CD4-positive, alpha-beta T cell (primary cell): ENCODE results near the gene NDUFB1. TPM values are rescaled to one million over a fixed set of nuclear protein-coding genes. Genes with fewer than 3 reads are reported as not detected.

Experiments
- ATAC-seq: fragments of 200-7000 bp; cut with Tn5 transposase; one replicate; pipeline ENCODE4 v1.10.0; 2022; ENCODE audit warnings: mild to moderate bottlenecking; ENCODE audit not compliant: poor library complexity
- CTCF ChIA-PET: fragments of 350-600 bp; sonication (Branson Sonifier 250); formaldehyde crosslinking; loops from one replicate; lab custom pipeline; 2021; ENCODE audit warnings: antibody characterized with exemption, inconsistent platforms; lab: Charles Lee
- POLR2A ChIA-PET: fragments of 350-600 bp; sonication (Branson Sonifier 250); formaldehyde crosslinking; loops from one replicate; lab custom pipeline; 2021; ENCODE audit warnings: antibody characterized with exemption, inconsistent platforms; lab: Charles Lee
- DNase-seq, 14 experiments: peaks; one replicate each; pipeline ENCODE4 v3.0.0-alpha.2; 2013 to 2020; ENCODE audit warnings: mixed read lengths in 2 of 14
- H3K27ac ChIP-seq, 2 donors: one replicate each; pipeline versions ENCODE4 v1.5.1 to v1.7.0; 2013; ENCODE audit warnings: low read length in 2 of 2, low read depth in 1 of 2, mild to moderate bottlenecking in 1 of 2
- H3K27me3 ChIP-seq, 2 experiments: 1 replicate in 1 of 2; 2 replicates in 1 of 2; pipeline versions ENCODE4 v1.6.1 to v1.7.0; 2013; ENCODE audit warnings: low read length in 2 of 2, control low read depth in 1 of 2, mild to moderate bottlenecking in 1 of 2, moderate library complexity in 1 of 2; ENCODE audit not compliant: insufficient read depth in 2 of 2, control insufficient read depth in 1 of 2
- H3K36me3 ChIP-seq: one replicate; pipeline ENCODE4 v1.6.1; 2013; ENCODE audit warnings: low read length, control low read depth; ENCODE audit not compliant: insufficient read depth
- H3K4me1 ChIP-seq: one replicate; pipeline ENCODE4 v1.6.1; 2013; ENCODE audit warnings: low read length, control low read depth; ENCODE audit not compliant: insufficient read depth
- H3K4me3 ChIP-seq: one replicate; pipeline ENCODE4 v1.5.1; 2013; ENCODE audit warnings: mild to moderate bottlenecking, low read length, moderate library complexity
- H3K9me3 ChIP-seq, 2 experiments: 1 replicate in 1 of 2; 2 replicates in 1 of 2; pipeline versions ENCODE4 v1.6.1 to v1.7.0; 2013; ENCODE audit warnings: low read length in 2 of 2, mild to moderate bottlenecking in 2 of 2, control low read depth in 1 of 2, moderate library complexity in 1 of 2; ENCODE audit not compliant: control insufficient read depth in 1 of 2, insufficient read depth in 1 of 2
- H3K27ac Mint-ChIP-seq: one replicate; pipeline ENCODE4 v1.8.0; 2020; ENCODE audit warnings: mixed read lengths
- H3K27me3 Mint-ChIP-seq: one replicate; pipeline ENCODE4 v1.8.0; 2021; ENCODE audit warnings: mixed read lengths
- H3K36me3 Mint-ChIP-seq: one replicate; pipeline ENCODE4 v1.8.0; 2021; ENCODE audit warnings: low read depth, mixed read lengths
- H3K4me1 Mint-ChIP-seq: one replicate; pipeline ENCODE4 v1.8.0; 2021; ENCODE audit warnings: low read depth, mixed read lengths
- H3K4me3 Mint-ChIP-seq: one replicate; pipeline ENCODE4 v1.8.0; 2020; ENCODE audit warnings: mild to moderate bottlenecking, mixed read lengths
- H3K9me3 Mint-ChIP-seq: one replicate; pipeline ENCODE4 v1.8.0; 2020; ENCODE audit warnings: mixed read lengths
- intact Hi-C, 2 experiments: fragments of 100-400 bp; cut with DNase I in 1 of 2; cut with micrococcal nuclease in 1 of 2; formaldehyde crosslinking; loops; one replicate each; pipeline versions ENCODE4 v1.15.1 to v1.9.0; 2023 to 2025; cut with DNase I, micrococcal nuclease
- total RNA-seq, 174 experiments: library from RNA in 2 of 174; stranded (reverse) in 2 of 174; gene quantifications; one replicate each; pipeline ENCODE4 v1.2.3 and lab custom pipeline; 2021 to 2026
- TF ChIP-seq, protein P1 (sequence below): fragments of 200-600 bp; IDR thresholded peaks from one replicate; pipeline ENCODE4 v1.8.0; 2022; ENCODE audit warnings: antibody characterized with exemption, mild to moderate bottlenecking

Gene NDUFB1
- total RNA-seq, 2 experiments from 2014 or later = 45.3 to 48.1 TPM

DNA sequence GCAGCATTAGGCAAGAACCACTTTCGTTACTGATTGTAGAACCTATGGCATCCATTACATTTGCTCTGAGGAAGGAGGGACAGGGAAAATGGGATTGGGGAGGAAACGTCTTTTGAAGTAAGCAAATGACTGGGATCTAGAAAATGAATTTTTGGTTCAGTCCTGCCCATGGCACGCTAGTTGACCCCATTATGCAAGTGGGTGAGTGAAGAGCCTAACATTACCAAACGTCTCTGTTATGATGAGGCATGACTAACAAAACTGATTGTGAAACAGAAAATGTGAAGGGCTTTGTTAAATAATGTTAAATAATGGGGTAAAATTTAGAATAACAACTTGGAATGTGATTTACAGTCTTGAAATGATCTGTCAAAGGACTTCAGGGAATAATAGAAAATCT lies 39.1 kb upstream of the NDUFB1 start:
- no peak for ATAC-seq
- POLR2A ChIA-PET = no interaction called here
- H3K4me1 Mint-ChIP-seq = no peaks in the 10 kb centered on the region

DNA sequence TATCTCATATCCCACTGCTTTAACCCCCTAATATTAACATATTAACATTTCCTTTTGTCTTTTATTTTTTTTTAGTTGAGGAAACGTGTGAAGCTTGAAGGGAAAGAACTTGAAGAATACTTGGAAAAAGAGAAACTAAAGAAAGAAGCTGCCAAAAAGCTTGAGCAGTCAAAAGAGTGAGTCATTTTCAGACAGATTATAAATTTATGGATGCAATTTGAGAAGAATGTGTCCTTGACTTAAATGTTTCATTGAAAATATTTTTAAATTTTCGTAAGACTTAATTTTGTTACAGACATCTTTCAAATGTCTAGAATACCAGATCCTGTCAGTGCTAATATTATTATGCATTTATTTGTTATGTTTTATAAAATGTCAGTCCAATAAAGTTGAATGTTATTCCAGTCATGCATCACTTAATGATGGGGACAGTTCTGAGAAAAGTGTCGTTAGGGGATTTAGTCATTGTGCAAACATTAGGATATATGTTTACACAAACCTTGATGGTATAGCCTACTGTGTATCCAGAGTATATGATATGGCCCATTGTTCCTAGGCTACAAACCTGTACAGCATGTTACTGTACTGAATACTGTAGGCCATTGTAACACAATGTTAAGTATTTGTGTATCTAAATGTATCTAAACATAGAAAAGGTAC lies 32.9 kb upstream of the NDUFB1 start:
- peaks cover 83% of the 10 kb centered on the region for H3K36me3 Mint-ChIP-seq
- intact Hi-C loops = no loop called here

More for the DNA sequence above, 39.1 kb upstream of the NDUFB1 start:
- Mint-ChIP-seq H3K9me3 (peaks cover 7% of the 10 kb centered on the region), H3K36me3 (peaks cover 95% of the 10 kb centered on the region), H3K27ac (peak overlapping the region; percentile 13), H3K4me3 (no peak overlapping the region), H3K27me3 (no peaks in the 10 kb centered on the region)
- TF ChIP-seq, protein P1, sequence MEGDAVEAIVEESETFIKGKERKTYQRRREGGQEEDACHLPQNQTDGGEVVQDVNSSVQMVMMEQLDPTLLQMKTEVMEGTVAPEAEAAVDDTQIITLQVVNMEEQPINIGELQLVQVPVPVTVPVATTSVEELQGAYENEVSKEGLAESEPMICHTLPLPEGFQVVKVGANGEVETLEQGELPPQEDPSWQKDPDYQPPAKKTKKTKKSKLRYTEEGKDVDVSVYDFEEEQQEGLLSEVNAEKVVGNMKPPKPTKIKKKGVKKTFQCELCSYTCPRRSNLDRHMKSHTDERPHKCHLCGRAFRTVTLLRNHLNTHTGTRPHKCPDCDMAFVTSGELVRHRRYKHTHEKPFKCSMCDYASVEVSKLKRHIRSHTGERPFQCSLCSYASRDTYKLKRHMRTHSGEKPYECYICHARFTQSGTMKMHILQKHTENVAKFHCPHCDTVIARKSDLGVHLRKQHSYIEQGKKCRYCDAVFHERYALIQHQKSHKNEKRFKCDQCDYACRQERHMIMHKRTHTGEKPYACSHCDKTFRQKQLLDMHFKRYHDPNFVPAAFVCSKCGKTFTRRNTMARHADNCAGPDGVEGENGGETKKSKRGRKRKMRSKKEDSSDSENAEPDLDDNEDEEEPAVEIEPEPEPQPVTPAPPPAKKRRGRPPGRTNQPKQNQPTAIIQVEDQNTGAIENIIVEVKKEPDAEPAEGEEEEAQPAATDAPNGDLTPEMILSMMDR = no peak
- no peaks in the 10 kb centered on the region for H3K27me3 ChIP-seq
- no peak overlapping the region for H3K4me3 ChIP-seq
- no peak overlapping the region for H3K27ac ChIP-seq
- H3K36me3 ChIP-seq = peaks cover 76% of the 10 kb centered on the region
- no peaks in the 10 kb centered on the region for H3K4me1 ChIP-seq
- CTCF ChIA-PET = no interaction called here
- H3K9me3 ChIP-seq = peaks cover 0 to 9% of the 10 kb centered on the region in 2 experiments
- intact Hi-C loops = no loop called here
- peak in 2 of 14 experiments; percentile 19 to 34 for DNase-seq

DNA sequence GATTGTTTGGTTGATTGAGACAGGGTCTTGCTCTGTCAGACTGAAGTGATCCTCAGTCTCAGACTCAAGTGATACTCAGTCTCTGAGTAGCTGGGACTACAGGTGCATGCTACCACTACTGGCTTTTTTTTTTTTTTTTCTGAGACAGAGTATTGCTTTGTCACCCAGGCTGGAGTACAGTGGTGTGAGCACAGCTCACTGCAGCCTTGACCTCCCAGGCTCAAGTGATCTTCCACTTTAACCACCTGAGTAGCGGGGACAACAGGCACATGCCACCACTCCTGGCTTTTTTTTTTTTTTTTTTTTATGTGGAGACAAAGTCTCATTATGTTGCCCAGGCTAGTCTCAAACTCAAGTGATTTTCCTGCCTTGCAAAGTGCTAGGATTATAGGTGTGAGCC lies 32.1 kb upstream of the NDUFB1 start:
- Mint-ChIP-seq H3K27me3 (no peaks in the 10 kb centered on the region), H3K36me3 (peaks cover 82% of the 10 kb centered on the region), H3K4me3 (no peak overlapping the region), H3K27ac (no peak overlapping the region), H3K4me1 (no peaks in the 10 kb centered on the region), H3K9me3 (no peaks in the 10 kb centered on the region)
- Histone ChIP-seq H3K27me3 (no peaks in the 10 kb centered on the region), H3K27ac (no peak overlapping the region), H3K4me3 (no peak overlapping the region), H3K9me3 (no peaks in the 10 kb centered on the region), H3K36me3 (peaks cover 56% of the 10 kb centered on the region), H3K4me1 (no peaks in the 10 kb centered on the region)
- no peak for ATAC-seq
- no peak for DNase-seq
- CTCF ChIA-PET = no interaction called here
- TF ChIP-seq, protein P1 = no peak
- POLR2A ChIA-PET = no interaction called here
- intact Hi-C loops = no loop called here

More for the DNA sequence above, 32.9 kb upstream of the NDUFB1 start:
- Histone ChIP-seq H3K27ac (no peak overlapping the region), H3K27me3 (no peaks in the 10 kb centered on the region), H3K9me3 (no peaks in the 10 kb centered on the region), H3K36me3 (peaks cover 56% of the 10 kb centered on the region), H3K4me1 (no peaks in the 10 kb centered on the region), H3K4me3 (no peak overlapping the region)
- TF ChIP-seq, protein P1 = no peak
- H3K9me3 Mint-ChIP-seq = no peaks in the 10 kb centered on the region
- H3K4me3 Mint-ChIP-seq = no peak overlapping the region
- no peak overlapping the region for H3K27ac Mint-ChIP-seq
- CTCF ChIA-PET = no interaction called here
- no peaks in the 10 kb centered on the region for H3K27me3 Mint-ChIP-seq
- H3K4me1 Mint-ChIP-seq = no peaks in the 10 kb centered on the region
- DNase-seq (no peak), ATAC-seq (no peak)
- POLR2A ChIA-PET = no interaction called here
